Activated CD8-positive, alpha-beta memory T cell treated with anti-CD3 and anti-CD28 coated beads, Interleukin-2, amount 50 U/mL, for 24 hours (primary cell): Measurements from ENCODE around the gene ERBIN.
"Not testable (repeated sequence)": the region's sequence is repeated elsewhere in the genome, so short reads cannot be mapped to it uniquely, and the experiment has no call there.

Experiments
- DNase-seq: peaks from one replicate; pipeline ENCODE4 v3.0.0-alpha.2; 2020; ENCODE audit errors: extremely low read depth

ERBIN gene

DNA sequence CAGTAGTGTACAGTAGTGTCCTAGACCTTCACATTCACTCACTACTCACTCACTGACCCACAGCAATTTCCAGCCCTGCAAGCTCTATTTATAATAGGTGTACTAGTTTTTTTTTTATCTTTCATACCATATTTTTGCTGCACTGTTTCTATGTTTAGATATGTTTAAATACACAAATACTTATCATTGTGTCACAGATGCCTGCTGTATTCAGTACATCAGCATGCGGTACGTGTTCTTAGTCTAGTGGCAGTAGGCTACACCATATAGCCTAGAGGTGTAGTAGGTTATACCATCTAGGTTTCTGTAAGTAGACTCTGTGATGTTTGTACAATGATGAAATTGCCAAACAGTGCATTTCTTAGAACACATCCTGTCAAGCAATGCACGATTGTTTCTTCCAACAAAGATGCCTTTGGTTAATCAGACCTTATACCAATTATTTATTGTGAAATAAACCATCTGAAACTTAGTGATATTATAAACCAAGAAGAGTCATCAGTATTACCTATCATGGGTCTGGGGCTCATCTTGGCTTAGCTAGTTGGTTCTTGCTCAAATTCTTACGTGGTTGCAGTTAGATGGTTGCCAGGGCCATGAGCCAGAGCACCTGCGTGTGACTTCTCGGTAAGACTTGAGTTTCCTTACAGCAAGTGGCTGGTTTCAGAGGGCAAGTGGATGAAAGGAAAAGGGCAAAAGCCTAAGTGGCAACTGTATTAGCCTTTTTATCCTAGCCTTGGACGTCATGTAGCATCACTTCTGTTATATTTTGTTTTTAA, 41.1 kb downstream of the ERBIN start:
- DNase-seq, result no peak

DNA sequence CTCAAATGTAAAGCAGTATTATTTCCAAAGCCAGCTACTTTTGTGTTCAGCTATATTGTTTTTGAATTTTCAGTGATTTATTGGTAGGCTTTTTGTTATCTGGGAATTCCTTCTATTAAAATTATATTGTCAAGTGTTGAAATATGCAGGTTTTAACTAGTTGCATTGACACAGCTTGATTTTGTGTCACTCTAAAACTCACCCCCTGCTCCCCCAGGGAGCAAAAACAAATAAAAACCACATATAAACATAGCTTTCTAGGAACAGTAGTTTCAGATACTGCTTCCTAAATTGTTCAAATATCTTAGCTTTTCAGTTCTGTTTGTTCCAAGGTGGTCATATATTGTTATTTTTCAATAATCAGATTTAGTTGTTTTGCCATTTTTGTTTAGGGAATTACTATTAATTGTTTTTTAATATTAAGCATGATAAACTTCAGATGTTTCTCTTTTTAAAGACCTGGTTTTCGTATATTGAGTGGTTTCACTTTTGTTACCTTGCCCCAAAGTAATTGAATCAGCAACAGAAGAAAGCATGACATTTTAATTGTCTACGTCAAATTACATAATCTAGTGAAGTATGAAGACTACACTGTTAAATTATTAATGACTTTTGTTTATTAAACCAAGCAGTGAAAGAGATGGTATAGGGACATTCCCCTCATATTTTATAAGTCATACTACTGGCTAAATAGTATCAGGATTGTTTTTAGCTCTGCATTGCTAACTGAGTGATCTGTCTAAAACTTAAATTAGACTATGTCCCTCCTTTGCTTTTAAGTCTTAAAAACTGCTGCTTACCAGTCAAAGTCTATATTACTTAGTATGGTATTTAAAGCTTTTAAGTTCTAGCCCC, 43.4 kb downstream of the ERBIN start:
- DNase-seq, result no peak

DNA sequence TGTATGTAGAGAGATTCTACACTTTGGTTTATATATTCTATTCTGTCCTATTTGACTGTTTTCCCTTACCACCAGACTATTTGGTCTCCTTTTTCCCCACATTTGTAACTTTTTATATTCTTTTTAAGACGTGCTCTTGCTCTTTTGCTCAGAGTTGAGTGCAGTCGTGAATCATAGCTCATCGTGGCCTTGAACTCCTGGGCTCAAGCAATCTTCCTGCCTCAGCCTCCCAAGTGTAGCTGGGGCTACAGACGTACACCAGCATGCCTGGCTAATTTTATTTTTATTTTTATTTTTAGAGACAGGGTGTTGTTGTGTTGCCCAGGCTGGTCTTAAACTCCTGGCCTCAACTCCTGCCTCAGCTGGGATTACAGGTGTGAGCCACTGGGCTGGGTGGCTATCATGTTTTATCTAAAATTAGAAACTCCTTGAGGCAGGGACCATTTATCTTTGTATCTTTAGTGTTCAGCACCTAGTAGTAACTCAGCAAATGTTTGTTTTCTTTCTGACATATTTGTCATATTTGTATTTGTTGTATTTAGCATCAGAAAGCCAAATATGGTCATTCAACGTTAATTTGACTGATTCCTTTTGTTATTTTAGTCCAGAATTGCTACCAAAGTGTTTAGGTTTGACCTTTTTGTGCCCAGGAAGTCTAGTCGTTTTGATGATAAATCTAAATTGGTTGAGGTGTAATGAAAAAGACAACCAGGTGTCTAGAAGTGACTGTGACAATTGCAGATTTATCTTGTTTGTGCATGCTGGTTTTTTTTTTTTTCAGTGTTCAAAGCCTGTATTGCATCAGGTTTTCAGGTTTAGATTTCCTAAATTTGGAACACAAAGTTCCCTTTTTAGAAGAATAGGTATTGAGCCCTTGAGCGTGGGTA, 44.3 kb downstream of the ERBIN start:
- no peak for DNase-seq

DNA sequence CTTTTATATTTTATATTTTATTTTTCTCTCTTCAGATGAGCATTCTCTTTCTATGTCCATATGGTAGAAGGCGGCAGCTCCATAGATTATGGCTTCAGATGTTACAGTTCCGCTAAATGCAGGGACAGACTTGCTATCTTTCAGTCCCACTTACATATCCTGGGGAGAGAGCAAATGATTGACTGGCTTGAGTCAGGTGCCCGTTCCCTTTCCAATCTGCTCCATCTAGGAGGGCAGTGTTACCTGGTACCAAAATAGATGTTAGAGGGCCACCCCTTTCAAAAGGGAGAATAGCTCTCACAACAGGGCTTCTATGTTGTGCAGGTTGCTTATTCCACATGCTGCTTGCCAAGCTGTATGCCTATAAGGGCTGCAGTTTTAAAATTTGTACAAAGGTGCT, 45.3 kb downstream of the ERBIN start:
- no peak for DNase-seq

DNA sequence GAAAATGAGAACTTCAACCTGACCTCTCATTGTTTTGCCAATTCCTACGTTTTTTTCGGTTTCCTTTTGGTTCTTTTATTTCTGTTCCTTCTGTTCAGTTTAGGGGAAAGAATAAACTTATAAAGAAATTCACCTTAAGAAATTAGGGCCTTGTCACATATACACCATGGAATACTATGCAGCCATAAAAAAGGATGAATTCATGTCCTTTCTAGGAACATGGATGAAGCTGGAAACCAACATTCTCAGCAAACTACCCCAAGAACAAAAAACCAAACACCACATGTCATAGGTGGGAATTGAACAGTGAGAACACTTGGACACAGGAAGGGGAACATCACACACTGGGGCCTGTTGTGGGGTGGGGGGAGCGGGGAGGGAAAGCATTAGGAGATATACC, 46.5 kb downstream of the ERBIN start:
- DNase-seq, result not testable (repeated sequence)

- no peak for DNase-seq
Measured at GRCh38 chr5:65978251-65978650, 51.9 kb downstream of the ERBIN start.

GRCh38 chr5:65981548-65981947, 55.2 kb downstream of the ERBIN start:
- DNase-seq, result no peak

DNA sequence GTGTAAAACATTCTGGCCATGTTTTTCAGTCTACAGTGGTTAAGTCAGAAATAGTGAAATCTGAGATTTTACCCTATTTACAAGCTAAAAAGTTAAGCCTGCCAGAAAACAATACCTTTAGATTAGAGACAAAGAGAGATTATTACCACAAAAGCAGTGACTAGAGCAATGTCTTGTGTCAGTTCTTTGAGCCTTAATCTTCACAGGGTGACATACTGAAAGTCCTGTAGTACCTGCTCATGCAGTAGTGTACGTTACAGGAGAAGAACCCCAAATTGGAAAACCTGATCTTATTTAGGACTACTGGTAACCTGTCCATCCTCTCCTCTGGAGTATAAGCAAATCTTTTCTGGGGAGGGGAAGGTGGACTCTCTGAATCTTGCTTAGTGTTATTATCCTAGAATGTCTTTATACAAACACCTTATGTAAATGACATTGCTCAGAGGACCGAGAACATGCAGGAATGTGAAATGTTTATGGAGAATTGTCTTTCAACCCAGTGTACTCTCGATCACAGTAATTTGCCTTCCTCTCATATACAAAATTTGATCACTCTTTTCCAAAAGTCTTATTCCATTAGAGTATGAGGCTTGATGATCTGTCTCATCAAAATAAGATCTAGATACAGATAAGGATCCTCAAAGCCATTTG, 55.7 kb downstream of the ERBIN start:
- no peak for DNase-seq

DNA sequence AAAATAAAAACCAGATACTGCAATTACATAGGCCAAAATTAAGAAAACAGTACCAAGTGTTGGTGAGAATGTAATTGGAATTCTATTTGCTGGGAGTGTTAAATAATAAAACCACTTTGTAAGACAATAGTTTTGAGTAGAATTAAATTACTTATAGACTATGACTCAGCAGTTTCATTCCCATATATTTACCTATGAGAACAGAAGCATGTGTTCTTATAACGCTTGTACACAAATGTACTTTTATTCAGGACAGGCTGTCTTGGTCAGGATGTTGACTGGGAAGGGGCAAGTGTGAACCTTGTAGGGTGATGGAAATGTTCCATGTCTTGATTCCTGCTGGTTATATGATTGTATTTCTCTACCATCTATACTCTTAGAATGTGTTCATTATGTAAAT, 56.3 kb downstream of the ERBIN start:
- no peak for DNase-seq

DNA sequence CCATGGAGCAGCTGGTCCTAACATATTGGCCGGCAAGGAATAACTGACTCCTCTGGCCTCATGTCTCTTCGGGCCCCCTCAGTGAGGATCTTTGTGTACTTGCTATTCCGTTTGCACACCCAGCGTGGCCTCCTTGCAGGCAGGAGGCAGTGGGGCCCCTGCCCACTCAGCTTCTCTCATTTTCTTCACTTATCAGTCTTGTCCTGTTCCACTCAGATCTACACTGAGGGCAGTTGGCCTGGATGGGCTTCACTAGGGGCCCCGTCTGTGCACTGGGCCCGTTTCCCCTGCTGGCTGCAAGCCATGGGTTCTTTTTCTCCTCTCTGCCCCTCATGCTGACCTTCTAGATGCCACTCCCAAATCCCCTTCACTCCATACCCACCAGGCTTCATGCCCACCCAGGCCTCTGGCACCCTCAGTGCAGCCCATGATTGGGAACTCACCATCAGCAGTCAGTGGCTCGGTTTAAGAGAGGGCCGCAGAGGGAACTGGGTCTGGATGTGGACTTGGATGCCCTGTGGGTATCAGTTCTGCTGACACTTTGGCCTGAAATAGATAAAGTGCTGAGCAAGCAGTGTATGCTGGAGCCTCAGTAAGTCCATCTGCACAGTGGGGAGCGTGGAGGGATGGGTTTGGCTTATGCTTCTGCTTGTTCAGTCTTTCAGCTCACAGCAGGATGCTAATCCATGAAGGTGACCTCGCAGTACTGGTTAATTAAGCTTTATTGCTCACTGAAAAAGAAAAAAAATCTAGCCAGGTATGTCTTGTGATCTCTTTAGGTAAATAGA, 57.9 kb downstream of the ERBIN start:
- no peak for DNase-seq

GRCh38 chr5:65986050-65986451, 59.7 kb downstream of the ERBIN start:
- no peak for DNase-seq

DNA sequence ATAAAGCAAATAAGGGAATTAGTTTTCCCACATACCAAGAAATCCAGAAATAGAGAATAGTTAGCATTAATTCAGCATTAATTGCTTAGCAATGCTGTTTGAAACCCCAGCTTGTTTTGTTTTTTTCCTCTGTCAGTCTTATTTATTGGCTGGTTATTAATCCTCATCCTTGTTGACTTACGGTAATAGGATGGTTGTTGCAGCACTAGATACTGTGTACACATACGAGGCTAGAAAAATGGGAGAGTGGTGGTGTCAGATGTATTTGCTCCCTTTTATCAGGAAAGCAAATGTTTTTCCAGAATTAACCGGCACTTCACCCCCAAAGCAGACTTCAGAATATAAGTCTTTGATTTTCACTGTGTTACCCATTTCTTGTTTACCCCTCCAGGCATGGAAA, 60.4 kb downstream of the ERBIN start:
- DNase-seq, result no peak

GRCh38 chr5:65987982-65988381, 61.6 kb downstream of the ERBIN start:
- no peak for DNase-seq

- DNase-seq, result no peak
Measured at GRCh38 chr5:65989158-65989557, 62.8 kb downstream of the ERBIN start.

- DNase-seq, result no peak
Measured at GRCh38 chr5:65992630-65993029, 66.3 kb downstream of the ERBIN start.

DNA sequence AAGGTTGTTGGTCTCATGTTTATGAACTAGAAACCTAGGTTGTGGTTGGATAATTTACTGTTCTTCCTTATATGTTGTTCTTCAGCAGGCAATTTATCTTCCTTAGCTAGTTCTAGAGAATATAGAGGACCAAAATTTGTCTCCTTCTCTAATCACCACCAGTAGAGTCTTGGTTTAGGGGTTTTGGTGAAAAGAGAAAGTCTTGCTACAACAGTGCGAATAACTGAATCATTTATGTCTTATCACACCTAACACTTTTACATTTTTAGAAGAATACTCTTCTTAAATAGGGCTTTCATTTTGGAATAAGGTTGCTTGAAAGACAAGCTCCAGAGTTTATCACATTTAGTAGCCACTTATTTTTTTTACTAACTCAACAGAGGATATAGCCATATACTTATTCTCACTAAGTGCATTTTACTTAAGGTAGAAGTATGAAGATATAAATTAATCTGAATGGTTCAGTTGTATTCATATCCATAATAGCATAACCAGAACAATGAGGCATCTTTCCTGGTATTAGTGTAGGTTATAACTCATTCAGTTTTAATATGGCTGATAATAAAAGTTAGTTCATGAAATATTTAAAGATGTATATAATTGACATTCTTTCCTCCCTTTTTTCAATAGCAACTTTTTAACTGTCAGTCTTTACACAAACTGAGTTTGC, 67.9 kb downstream of the ERBIN start:
- DNase-seq, result no peak

DNA sequence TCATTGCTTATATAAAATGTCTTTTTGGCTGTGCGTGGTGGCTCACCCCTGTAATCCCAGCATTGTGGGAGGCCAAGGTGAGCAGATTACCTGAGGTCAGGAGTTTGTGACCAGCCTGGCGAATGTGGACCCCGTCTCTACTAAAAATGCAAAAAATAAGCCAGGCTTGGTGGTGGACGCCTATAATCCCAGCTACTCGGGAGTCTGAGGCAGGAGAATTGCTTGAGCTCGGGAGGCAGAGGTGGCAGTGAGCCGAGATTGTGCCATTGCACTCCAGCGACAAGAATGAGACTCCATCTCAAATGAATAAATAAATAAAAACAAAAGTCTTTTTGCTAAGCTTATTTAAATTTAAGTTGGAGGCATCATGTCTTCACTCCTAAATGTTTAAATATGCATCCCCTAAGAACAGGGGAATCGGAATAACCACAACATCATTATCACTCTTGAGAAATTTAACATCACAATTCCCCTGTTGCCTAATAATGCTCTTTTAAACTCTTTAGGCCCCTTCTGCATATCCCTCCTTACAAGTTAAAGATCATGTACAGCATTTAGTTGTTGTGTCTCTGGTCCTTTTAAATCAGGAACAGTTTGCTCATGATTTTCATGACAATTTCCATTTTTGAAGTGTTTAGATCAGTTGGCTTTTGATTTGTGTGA, 72.8 kb downstream of the ERBIN start:
- no peak for DNase-seq

DNA sequence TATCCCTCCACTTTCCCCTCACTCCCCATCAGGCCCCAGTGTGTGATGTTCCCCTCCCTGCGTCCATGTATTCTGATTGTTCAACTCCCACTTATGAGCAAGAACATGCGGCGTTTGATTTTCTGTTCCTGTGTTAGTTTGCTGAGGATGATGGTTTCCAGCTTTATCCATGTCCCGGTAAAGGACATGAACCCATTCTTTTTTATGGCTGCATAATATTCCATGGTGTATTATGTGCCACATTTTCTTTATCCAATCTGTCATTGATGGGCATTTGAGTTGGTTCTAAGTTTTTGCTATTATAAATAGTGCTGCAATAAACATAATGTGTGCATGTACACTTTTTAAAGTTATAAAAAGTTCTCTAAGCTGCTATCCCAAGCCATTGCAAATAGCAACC, 75.6 kb downstream of the ERBIN start:
- DNase-seq, result no peak

- no peak for DNase-seq
Measured at GRCh38 chr5:66002415-66002814, 76.0 kb downstream of the ERBIN start.

GRCh38 chr5:66004216-66004615, 77.8 kb downstream of the ERBIN start:
- DNase-seq, result no peak
